Natural killer cell treated with Interleukin-12 subunit alpha and Interleukin-12 subunit beta and Interleukin-15 and Interleukin-18, amount 100 ng/mL, for 72 hours (primary cell): Measurements from ENCODE around the gene SPACA7. TPM values are rescaled to one million over a fixed set of nuclear protein-coding genes. Genes with fewer than 3 reads are reported as not detected.

Experiments
- ATAC-seq, 2 donors: fragments of 150-1000 bp; cut with Tn5 transposase in 1 of 2; sonication (Bioruptor Pico), chemical (Tn5 transposase) in 1 of 2; 2 replicates each; pipeline ENCODE4 v1.10.0; 2021
- DNase-seq: peaks from one replicate; pipeline ENCODE4 v3.0.0; 2022; ENCODE audit warnings: low spot score
- H3K27ac Mint-ChIP-seq, 2 donors: 1 replicate in 1 of 2; 2 replicates in 1 of 2; pipeline ENCODE4 v1.8.0; 2022; ENCODE audit warnings: mixed read lengths in 2 of 2, mild to moderate bottlenecking in 1 of 2, moderate library complexity in 1 of 2
- H3K27me3 Mint-ChIP-seq, 2 donors: 1 replicate in 1 of 2; 2 replicates in 1 of 2; pipeline ENCODE4 v1.8.0; 2022; ENCODE audit warnings: mixed read lengths in 2 of 2
- H3K36me3 Mint-ChIP-seq: one replicate; pipeline ENCODE4 v1.8.0; 2022; ENCODE audit warnings: mixed read lengths
- H3K4me1 Mint-ChIP-seq, 2 donors: 1 replicate in 1 of 2; 2 replicates in 1 of 2; pipeline ENCODE4 v1.8.0; 2022; ENCODE audit warnings: low read depth in 2 of 2, mixed read lengths in 2 of 2, mild to moderate bottlenecking in 1 of 2
- H3K4me3 Mint-ChIP-seq: one replicate; pipeline ENCODE4 v1.8.0; 2022; ENCODE audit warnings: mixed read lengths
- H3K9me3 Mint-ChIP-seq: 2 replicates; pipeline ENCODE4 v1.8.0; 2022; ENCODE audit warnings: mixed read lengths
- total RNA-seq, 2 donors: library from RNA; stranded (reverse); gene quantifications; one replicate each; pipeline ENCODE4 v1.2.3, GENCODE V29; 2022

Gene SPACA7
- total RNA-seq, 2 donors from 2014 or later: not detected

- H3K27me3 Mint-ChIP-seq: peaks cover 13 to 25% of the 10 kb centered on the region in 2 donors
- H3K9me3 Mint-ChIP-seq: no peaks in the 10 kb centered on the region
- DNase-seq (no peak), ATAC-seq (peak in 1 of 2 donors; percentile 43)
- no peak overlapping the region for H3K27ac Mint-ChIP-seq
- H3K4me3 Mint-ChIP-seq: no peak overlapping the region
- H3K36me3 Mint-ChIP-seq: no peaks in the 10 kb centered on the region
- H3K4me1 Mint-ChIP-seq: no peaks in the 10 kb centered on the region
Observed at GRCh38 chr13:112342841-112343361, 33.3 kb upstream of the SPACA7 start.

DNA sequence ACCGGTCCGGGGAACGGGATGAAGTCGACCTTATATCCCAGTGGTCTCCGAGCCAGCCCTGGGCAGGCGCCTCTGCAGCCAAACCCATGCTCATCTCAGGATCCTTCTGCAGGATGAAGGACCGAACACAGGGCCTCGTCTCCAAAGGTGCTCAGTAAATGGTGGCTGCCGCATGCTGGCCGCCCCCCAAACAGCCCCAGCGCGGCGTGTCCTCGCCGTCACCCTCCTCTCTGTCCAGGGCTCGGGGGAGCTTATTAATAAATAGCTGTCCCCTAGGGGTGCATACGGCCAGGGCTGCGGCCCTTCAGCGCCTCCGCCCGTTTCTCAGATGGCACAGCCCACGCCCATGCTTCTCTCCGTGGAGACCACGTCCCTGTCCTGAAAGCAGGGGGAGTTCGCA lies 32.6 kb upstream of the SPACA7 start:
- Mint-ChIP-seq H3K4me1 (no peaks in the 10 kb centered on the region), H3K36me3 (no peaks in the 10 kb centered on the region), H3K9me3 (no peaks in the 10 kb centered on the region), H3K4me3 (no peak overlapping the region), H3K27me3 (peaks cover 20 to 30% of the 10 kb centered on the region in 2 donors), H3K27ac (no peak overlapping the region)
- DNase-seq (no peak), ATAC-seq (peak in 1 of 2 donors; percentile 28)

- Mint-ChIP-seq H3K27ac (no peak overlapping the region), H3K36me3 (no peaks in the 10 kb centered on the region), H3K4me3 (no peak overlapping the region), H3K4me1 (no peaks in the 10 kb centered on the region), H3K9me3 (no peaks in the 10 kb centered on the region), H3K27me3 (peaks cover 27 to 36% of the 10 kb centered on the region in 2 donors)
- ATAC-seq: no peak
- no peak for DNase-seq
Observed at GRCh38 chr13:112345826-112346172, 30.4 kb upstream of the SPACA7 start.

DNA sequence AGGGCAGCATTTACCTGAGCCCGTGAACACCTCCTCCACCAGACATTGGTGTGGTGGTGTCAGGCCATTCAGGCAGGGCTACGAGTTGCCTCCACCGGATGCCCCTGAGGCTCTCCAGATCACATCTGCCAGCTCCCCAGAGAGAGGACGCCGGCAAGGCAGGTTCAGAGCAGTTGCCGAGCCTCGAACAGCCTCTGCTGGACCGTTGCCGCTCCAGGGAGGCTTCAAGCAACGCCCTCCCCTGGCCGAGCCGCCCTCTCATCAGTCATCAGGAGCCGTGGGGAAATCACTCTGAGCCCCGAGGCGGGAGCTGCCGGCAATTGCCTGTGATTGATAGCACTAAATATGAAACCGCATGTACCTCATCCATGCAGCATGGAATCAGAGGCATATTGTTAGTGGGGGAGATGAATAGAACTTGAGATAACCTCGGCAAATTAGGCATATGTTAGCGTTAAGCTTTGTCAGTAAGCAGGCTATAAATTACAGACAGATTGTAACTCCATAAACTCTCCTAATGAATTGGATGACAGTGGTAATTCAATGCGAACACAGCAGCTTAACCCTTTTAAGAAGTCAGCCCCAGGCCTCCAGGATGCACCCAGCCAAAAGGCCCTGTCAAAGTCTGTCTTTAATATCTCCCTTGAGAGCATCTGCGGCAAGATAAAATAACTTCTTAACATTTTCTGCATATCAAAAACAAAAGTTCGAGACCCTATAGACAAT lies 29.8 kb upstream of the SPACA7 start:
- no peaks in the 10 kb centered on the region for H3K9me3 Mint-ChIP-seq
- H3K27ac Mint-ChIP-seq: no peak overlapping the region
- no peak overlapping the region for H3K4me3 Mint-ChIP-seq
- no peaks in the 10 kb centered on the region for H3K4me1 Mint-ChIP-seq
- no peaks in the 10 kb centered on the region for H3K36me3 Mint-ChIP-seq
- no peak for DNase-seq
- no peak for ATAC-seq
- peaks cover 33 to 42% of the 10 kb centered on the region in 2 donors for H3K27me3 Mint-ChIP-seq

- ATAC-seq (no peak), DNase-seq (no peak)
- H3K27me3 Mint-ChIP-seq: peaks cover 38 to 45% of the 10 kb centered on the region in 2 donors
- H3K4me3 Mint-ChIP-seq: no peak overlapping the region
- no peak overlapping the region for H3K27ac Mint-ChIP-seq
- no peaks in the 10 kb centered on the region for H3K36me3 Mint-ChIP-seq
- H3K4me1 Mint-ChIP-seq: no peaks in the 10 kb centered on the region
- H3K9me3 Mint-ChIP-seq: no peaks in the 10 kb centered on the region
Observed at GRCh38 chr13:112346899-112347229, 29.3 kb upstream of the SPACA7 start.

- no peaks in the 10 kb centered on the region for H3K4me1 Mint-ChIP-seq
- H3K27me3 Mint-ChIP-seq: peaks cover 38 to 45% of the 10 kb centered on the region in 2 donors
- ATAC-seq (no peak), DNase-seq (no peak)
- H3K4me3 Mint-ChIP-seq: no peak overlapping the region
- H3K36me3 Mint-ChIP-seq: no peaks in the 10 kb centered on the region
- no peaks in the 10 kb centered on the region for H3K9me3 Mint-ChIP-seq
- no peak overlapping the region for H3K27ac Mint-ChIP-seq
Observed at GRCh38 chr13:112347986-112348385, 28.2 kb upstream of the SPACA7 start.

DNA sequence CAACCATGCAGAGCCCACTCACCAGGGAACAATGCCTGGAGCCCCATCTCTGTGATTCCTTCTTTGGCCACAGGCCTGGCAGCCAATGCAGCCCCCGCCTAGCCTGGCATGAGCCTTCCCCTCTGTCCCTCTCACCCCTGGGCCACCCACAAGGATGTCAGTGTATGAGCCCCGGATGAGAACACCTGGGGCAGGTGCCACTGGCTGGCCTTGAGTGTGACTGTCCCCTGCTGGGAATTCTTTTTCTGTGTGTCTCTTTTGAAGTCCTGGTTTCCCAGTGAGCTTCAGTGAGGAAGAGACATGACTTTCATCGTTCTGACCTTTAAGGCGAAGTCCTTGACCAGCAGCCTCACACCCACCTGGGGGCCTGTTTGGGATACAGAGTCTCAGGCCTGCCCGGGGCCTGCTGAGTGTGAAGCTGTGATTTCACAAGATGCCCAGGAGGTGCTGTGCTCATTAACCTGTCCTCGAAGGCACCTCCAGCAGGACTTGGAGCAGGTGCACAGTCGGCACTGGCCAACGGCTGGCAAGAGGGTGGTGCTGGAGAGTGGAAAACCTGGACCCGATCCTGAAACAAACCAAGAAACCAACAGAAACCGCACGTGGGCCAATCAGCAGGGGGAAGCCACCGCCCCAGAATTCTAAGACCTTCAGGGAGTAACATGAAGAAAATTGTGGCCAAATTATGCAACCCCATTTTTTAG lies 27.4 kb upstream of the SPACA7 start:
- DNase-seq: no peak
- no peak for ATAC-seq
- Mint-ChIP-seq H3K4me3 (no peak overlapping the region), H3K27ac (no peak overlapping the region), H3K36me3 (no peaks in the 10 kb centered on the region), H3K9me3 (no peaks in the 10 kb centered on the region), H3K4me1 (no peaks in the 10 kb centered on the region), H3K27me3 (peaks cover 38 to 44% of the 10 kb centered on the region in 2 donors)

- Mint-ChIP-seq H3K36me3 (no peaks in the 10 kb centered on the region), H3K4me1 (no peaks in the 10 kb centered on the region), H3K9me3 (no peaks in the 10 kb centered on the region), H3K27me3 (peaks cover 38 to 39% of the 10 kb centered on the region in 2 donors), H3K27ac (no peak overlapping the region), H3K4me3 (no peak overlapping the region)
- DNase-seq (no peak), ATAC-seq (no peak)
Observed at GRCh38 chr13:112349681-112350080, 26.5 kb upstream of the SPACA7 start.

GRCh38 chr13:112350300-112350699 lies 25.9 kb upstream of the SPACA7 start:
- Mint-ChIP-seq H3K36me3 (no peaks in the 10 kb centered on the region), H3K9me3 (no peaks in the 10 kb centered on the region), H3K27me3 (peaks cover 36 to 38% of the 10 kb centered on the region in 2 donors), H3K4me3 (no peak overlapping the region), H3K4me1 (no peaks in the 10 kb centered on the region), H3K27ac (no peak overlapping the region)
- ATAC-seq: no peak
- DNase-seq: no peak

DNA sequence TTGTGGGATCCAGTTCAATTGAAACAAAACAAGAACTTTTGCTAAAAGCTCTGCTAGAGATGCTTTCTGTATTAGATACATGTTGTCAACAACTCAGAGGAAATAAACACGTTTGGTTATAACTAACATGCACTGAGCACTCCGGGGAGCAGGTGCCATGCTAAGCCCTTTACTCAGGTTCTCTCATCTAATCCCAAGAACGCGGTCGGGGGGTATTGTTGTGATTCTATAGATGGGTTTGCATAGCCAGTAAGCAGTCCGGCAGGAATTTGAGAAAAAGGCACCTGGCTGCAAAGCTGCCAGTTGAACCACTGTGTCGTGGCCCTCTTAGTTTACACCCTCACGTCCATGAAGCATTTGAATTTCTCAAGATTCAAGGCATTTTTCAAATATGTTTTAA lies 24.3 kb upstream of the SPACA7 start:
- Mint-ChIP-seq H3K9me3 (no peaks in the 10 kb centered on the region), H3K4me3 (no peak overlapping the region), H3K27me3 (peaks cover 23 to 31% of the 10 kb centered on the region in 2 donors), H3K4me1 (no peaks in the 10 kb centered on the region), H3K27ac (no peak overlapping the region), H3K36me3 (no peaks in the 10 kb centered on the region)
- ATAC-seq (no peak), DNase-seq (no peak)

DNA sequence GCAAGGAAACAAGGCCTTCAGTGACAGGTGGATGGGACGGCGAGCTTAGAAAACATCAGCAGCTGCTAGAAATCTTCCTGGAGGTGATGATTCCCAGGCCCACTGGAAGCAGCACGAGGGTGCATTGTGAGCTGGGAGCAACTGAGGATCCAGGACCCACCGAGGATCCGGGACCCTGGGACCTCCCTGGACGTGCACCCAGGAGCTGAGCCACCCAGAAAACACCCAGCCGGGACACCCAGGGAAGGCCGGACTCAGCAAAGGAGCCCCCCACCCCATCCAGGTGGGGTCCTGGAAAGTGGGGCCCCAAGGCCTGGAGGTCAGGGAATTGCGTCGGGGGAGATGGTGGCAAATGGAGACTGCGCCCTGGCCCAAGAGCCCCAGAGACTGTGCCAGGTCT lies 22.3 kb upstream of the SPACA7 start:
- ATAC-seq (no peak), DNase-seq (no peak)
- Mint-ChIP-seq H3K4me1 (no peaks in the 10 kb centered on the region), H3K9me3 (peaks cover 8% of the 10 kb centered on the region), H3K27me3 (peaks cover 13 to 16% of the 10 kb centered on the region in 2 donors), H3K4me3 (no peak overlapping the region), H3K27ac (no peak overlapping the region), H3K36me3 (no peaks in the 10 kb centered on the region)

GRCh38 chr13:112354330-112355273 lies 21.6 kb upstream of the SPACA7 start:
- H3K4me1 Mint-ChIP-seq: no peaks in the 10 kb centered on the region
- peak in 1 of 2 donors; percentile 46 for ATAC-seq
- DNase-seq: no peak
- H3K36me3 Mint-ChIP-seq: no peaks in the 10 kb centered on the region
- peaks cover 11 to 14% of the 10 kb centered on the region in 2 donors for H3K27me3 Mint-ChIP-seq
- peaks cover 8% of the 10 kb centered on the region for H3K9me3 Mint-ChIP-seq
- H3K4me3 Mint-ChIP-seq: no peak overlapping the region
- H3K27ac Mint-ChIP-seq: no peak overlapping the region

DNA sequence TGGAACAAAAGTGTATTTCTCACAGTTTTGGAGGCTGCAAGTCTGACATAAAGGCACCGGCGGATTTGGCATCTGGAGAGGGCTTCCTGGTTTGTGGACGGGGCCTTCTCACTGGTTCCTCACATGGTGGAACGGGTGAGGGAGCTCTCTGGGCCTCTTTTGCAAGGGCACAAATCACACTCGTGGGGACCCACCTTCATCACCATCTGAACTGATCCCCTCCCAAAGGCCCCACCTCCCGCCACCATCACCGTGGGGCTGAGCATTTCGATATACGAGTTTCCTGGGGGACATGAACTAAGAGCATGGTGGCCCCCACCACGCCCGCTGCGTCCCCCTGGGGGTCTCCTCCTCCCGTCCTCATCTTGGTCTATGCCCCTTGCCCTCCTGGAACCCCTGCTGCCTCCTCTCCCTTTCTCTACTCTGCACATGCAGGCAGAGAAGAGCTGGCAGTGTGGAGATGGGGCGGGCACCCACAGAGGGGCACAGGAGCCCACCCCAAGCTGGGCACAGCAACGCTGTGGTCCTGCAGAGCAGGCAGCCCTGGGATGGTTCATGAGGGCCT lies 20.8 kb upstream of the SPACA7 start:
- ATAC-seq: no peak
- no peak overlapping the region for H3K4me3 Mint-ChIP-seq
- H3K36me3 Mint-ChIP-seq: no peaks in the 10 kb centered on the region
- peaks cover 11 to 14% of the 10 kb centered on the region in 2 donors for H3K27me3 Mint-ChIP-seq
- no peak overlapping the region for H3K27ac Mint-ChIP-seq
- no peak for DNase-seq
- peaks cover 8% of the 10 kb centered on the region for H3K9me3 Mint-ChIP-seq
- H3K4me1 Mint-ChIP-seq: no peaks in the 10 kb centered on the region
